Upper lobe of left lung (tissue), 6 donors: ENCODE results near the gene NSD2. TPM values are rescaled to one million over a fixed set of nuclear protein-coding genes. Genes with fewer than 3 reads are reported as not detected.

Experiments
- ATAC-seq, 2 donors: fragments of 200-7000 bp; cut with Tn5 transposase; one replicate each; pipeline ENCODE4 v1.9.1; 2022; ENCODE audit warnings: mild to moderate bottlenecking in 2 of 2, moderate library complexity in 2 of 2; ENCODE audit not compliant: low FRiP score in 2 of 2
- DNase-seq, 2 donors: peaks; one replicate each; pipeline ENCODE4 v3.0.0-alpha.2; 2019 to 2020
- H3K27ac ChIP-seq, 4 donors: fragments of 200-600 bp; sonication (generic); one replicate each; pipeline ENCODE4 v1.5.1; 2016 to 2019
- H3K27me3 ChIP-seq, 4 donors: fragments of 200-600 bp; sonication (generic); one replicate each; pipeline ENCODE4 v1.5.1; 2017 to 2019
- H3K36me3 ChIP-seq, 4 donors: fragments of 200-600 bp; sonication (generic); one replicate each; pipeline ENCODE4 v1.5.1; 2016 to 2019
- H3K4me1 ChIP-seq, 4 donors: fragments of 200-600 bp; sonication (generic); one replicate each; pipeline ENCODE4 v1.5.1; 2018 to 2019
- H3K4me3 ChIP-seq, 4 donors: fragments of 200-600 bp; sonication (generic); one replicate each; pipeline ENCODE4 v1.5.1; 2017 to 2019; ENCODE audit warnings: mild to moderate bottlenecking in 2 of 4, moderate library complexity in 1 of 4
- H3K9me3 ChIP-seq, 4 donors: fragments of 200-600 bp; sonication (generic); one replicate each; pipeline ENCODE4 v1.5.1; 2018 to 2019
- CTCF ChIP-seq, 6 experiments: fragments of 450-650 bp in 4 of 6; fragments of 200-600 bp in 2 of 6; sonication (generic) in 2 of 6; IDR thresholded peaks; one replicate each; pipeline ENCODE4 v1.5.1; 2016 to 2019; ENCODE audit warnings: antibody characterized with exemption in 6 of 6
- EP300 ChIP-seq, 4 donors: sonication (generic); formaldehyde crosslinking; IDR thresholded peaks; one replicate each; pipeline ENCODE4 v1.5.1; 2017; ENCODE audit warnings: antibody characterized with exemption in 4 of 4, control low read depth in 2 of 4
- POLR2A ChIP-seq, 4 donors: fragments of 450-650 bp; IDR thresholded peaks; one replicate each; pipeline ENCODE4 v1.5.1; 2016 to 2017; ENCODE audit warnings: antibody characterized with exemption in 4 of 4, mild to moderate bottlenecking in 2 of 4
- POLR2AphosphoS5 ChIP-seq, 2 donors: sonication (generic); formaldehyde crosslinking; IDR thresholded peaks; one replicate each; pipeline ENCODE4 v1.5.1; 2017; ENCODE audit warnings: antibody characterized with exemption in 2 of 2
- WGBS, 2 donors: methylation state at CpG; one replicate each; pipeline ENCODE4 v1.1.5; 2017 to 2018; 5-methylcytosine and 5-hydroxymethylcytosine counted together
- total RNA-seq, 6 donors: library from RNA; depleted of rRNA in 4 of 6; stranded (reverse); fragments of >200 nt in 4 of 6; gene quantifications; one replicate each; pipeline versions ENCODE4 v1.1.0 to v1.2.1, GENCODE V29; 2016 to 2021
- donor health status: DM: no; HTN: no; CAD: no; lungs with moderate emphysema.
- donor health status: DM: no; HTN: yes; CAD: no; lungs with severe emphysema.

NSD2 gene
- total RNA-seq, 6 donors from 2014 or later = 35.7 to 164 (median 53.1) TPM

GRCh38 chr4:1873291-1873690 is 2.1 kb downstream of the NSD2 start:
- Histone ChIP-seq H3K36me3 (no peaks in the 10 kb centered on the region), H3K27me3 (no peaks in the 10 kb centered on the region), H3K27ac (peak overlapping the region in 2 of 4 donors; percentile 17 to 45), H3K4me1 (peaks cover 13 to 41% (median 22%) of the 10 kb centered on the region in 4 donors), H3K9me3 (no peaks in the 10 kb centered on the region), H3K4me3 (no peak overlapping the region)
- no peak for TF ChIP-seq CTCF (IDR thresholded peaks at IDR 0.05)
- no peak for DNase-seq
- WGBS, 2 donors = 80 to 82% methylated on average over 4 of the region's 4 CpGs
- no peak for ATAC-seq

GRCh38 chr4:1873776-1874175 is 2.6 kb downstream of the NSD2 start:
- H3K4me3 ChIP-seq = no peak overlapping the region
- no peaks in the 10 kb centered on the region for H3K9me3 ChIP-seq
- no peaks in the 10 kb centered on the region for H3K36me3 ChIP-seq
- H3K27me3 ChIP-seq = no peaks in the 10 kb centered on the region
- DNase-seq (peak in 1 of 2 donors; percentile 79), ATAC-seq (peak in 1 of 2 donors; percentile 27)
- WGBS, 2 donors = 65% methylated on average over 3 of the region's 3 CpGs
- H3K4me1 ChIP-seq = peaks cover 13 to 46% (median 22%) of the 10 kb centered on the region in 4 donors
- peak overlapping the region in 2 of 4 donors; percentile 17 to 56 for H3K27ac ChIP-seq
- TF ChIP-seq POLR2AphosphoS5 (IDR thresholded peaks at IDR 0.05) (peak; percentile 20 to 31), CTCF (IDR thresholded peaks at IDR 0.05) (no peak), POLR2A (IDR thresholded peaks at IDR 0.05) (peak in 1 of 4 donors; percentile 25), EP300 (IDR thresholded peaks at IDR 0.05) (no peak)

GRCh38 chr4:1874201-1874600 is 3.0 kb downstream of the NSD2 start:
- peaks cover 13 to 48% (median 22%) of the 10 kb centered on the region in 4 donors for H3K4me1 ChIP-seq
- ATAC-seq (no peak), DNase-seq (no peak)
- no peak overlapping the region for H3K4me3 ChIP-seq
- peak overlapping the region in 3 of 4 donors; percentile 13 to 56 (median 24) for H3K27ac ChIP-seq
- 79% methylated on average over 3 of the region's 3 CpGs for WGBS, 2 donors
- H3K36me3 ChIP-seq = no peaks in the 10 kb centered on the region
- H3K27me3 ChIP-seq = no peaks in the 10 kb centered on the region
- H3K9me3 ChIP-seq = no peaks in the 10 kb centered on the region
- TF ChIP-seq POLR2AphosphoS5 (IDR thresholded peaks at IDR 0.05) (no peak), CTCF (IDR thresholded peaks at IDR 0.05) (no peak), POLR2A (IDR thresholded peaks at IDR 0.05) (no peak), EP300 (IDR thresholded peaks at IDR 0.05) (no peak)

GRCh38 chr4:1879485-1879884 is 8.3 kb downstream of the NSD2 start:
- ATAC-seq = no peak
- H3K4me3 ChIP-seq = no peak overlapping the region
- H3K36me3 ChIP-seq = no peaks in the 10 kb centered on the region
- H3K4me1 ChIP-seq = peaks cover under 1 to 10% (median 3%) of the 10 kb centered on the region in 4 donors
- TF ChIP-seq POLR2A (IDR thresholded peaks at IDR 0.05) = no peak
- TF ChIP-seq CTCF (IDR thresholded peaks at IDR 0.05) = no peak
- TF ChIP-seq POLR2AphosphoS5 (IDR thresholded peaks at IDR 0.05) = no peak
- no peak for TF ChIP-seq EP300 (IDR thresholded peaks at IDR 0.05)
- no peak overlapping the region for H3K27ac ChIP-seq
- 89 to 90% methylated on average over 4 of the region's 4 CpGs for WGBS, 2 donors
- H3K9me3 ChIP-seq = no peaks in the 10 kb centered on the region
- no peak for DNase-seq
- H3K27me3 ChIP-seq = no peaks in the 10 kb centered on the region

- Histone ChIP-seq H3K27me3 (no peaks in the 10 kb centered on the region), H3K27ac (no peak overlapping the region), H3K36me3 (no peaks in the 10 kb centered on the region), H3K9me3 (no peaks in the 10 kb centered on the region), H3K4me1 (peaks cover 0 to 8% (median 3%) of the 10 kb centered on the region in 4 donors), H3K4me3 (no peak overlapping the region)
- DNase-seq (no peak), ATAC-seq (no peak)
- no peak for TF ChIP-seq EP300 (IDR thresholded peaks at IDR 0.05)
- no peak for TF ChIP-seq POLR2AphosphoS5 (IDR thresholded peaks at IDR 0.05)
- TF ChIP-seq POLR2A (IDR thresholded peaks at IDR 0.05) = no peak
- no peak for TF ChIP-seq CTCF (IDR thresholded peaks at IDR 0.05)
- 69 to 87% methylated on average over 1 of the region's 1 CpG for WGBS, 2 donors
These were observed 9.1 kb downstream of the NSD2 start for GRCh38 chr4:1880332-1880731.
